ENCODE measurements around the gene SH2D7.

- TF ChIP-seq YY1 (IDR thresholded peaks at IDR 0.05; ENCODE audit: insufficient read depth, insufficient read length) (no peak), ZNF274 (IDR thresholded peaks at IDR 0.05; ENCODE audit: low read depth, low read length) (no peak), SUZ12 (IDR thresholded peaks at IDR 0.05; ENCODE audit: extremely low read depth, insufficient read depth, insufficient read length) (no peak)
These were observed 37.5 kb downstream of the SH2D7 start for GRCh38 chr15:78129751-78130287.

Data from NT2/D1 (cell line).